ENCODE measurements around the gene STRN3.
"Not testable (repeated sequence)": the region's sequence is repeated elsewhere in the genome, so short reads cannot be mapped to it uniquely, and the experiment has no call there.

Gene STRN3

DNA sequence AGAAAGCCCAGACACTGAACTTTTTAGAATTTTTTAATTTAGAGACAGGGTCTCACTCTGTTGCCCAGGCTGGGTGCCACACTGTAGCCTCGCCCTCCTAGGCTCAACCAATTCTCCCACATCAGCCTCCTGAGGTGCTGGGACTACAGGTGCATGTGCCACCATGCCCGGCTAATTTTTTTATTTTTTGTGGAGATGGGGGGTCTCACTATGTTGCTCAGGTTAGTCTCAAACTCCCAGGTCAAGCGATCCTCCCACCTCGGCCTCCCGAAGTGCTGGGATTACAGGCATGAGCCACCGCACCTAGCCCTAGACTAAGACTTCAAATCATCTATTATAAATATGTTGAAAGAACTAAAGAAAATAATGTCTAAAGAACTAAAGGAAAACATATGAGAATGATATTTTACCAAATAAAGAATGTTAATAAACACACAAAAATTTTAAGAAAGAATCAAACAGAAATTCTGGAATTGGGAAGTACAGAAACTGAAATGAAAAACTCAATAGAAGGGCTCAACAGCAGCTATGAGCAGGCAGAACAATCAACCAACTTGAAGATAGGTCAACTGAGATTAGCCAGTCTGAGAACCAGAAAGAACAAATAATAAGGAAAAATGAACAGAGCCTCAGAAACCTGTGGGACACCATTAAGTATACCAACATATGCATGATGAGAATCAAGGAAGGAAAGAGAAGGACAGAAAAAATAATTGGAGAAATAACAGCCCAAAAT lies 27.0 kb downstream of the STRN3 start:
- no peak for DNase-seq

DNA sequence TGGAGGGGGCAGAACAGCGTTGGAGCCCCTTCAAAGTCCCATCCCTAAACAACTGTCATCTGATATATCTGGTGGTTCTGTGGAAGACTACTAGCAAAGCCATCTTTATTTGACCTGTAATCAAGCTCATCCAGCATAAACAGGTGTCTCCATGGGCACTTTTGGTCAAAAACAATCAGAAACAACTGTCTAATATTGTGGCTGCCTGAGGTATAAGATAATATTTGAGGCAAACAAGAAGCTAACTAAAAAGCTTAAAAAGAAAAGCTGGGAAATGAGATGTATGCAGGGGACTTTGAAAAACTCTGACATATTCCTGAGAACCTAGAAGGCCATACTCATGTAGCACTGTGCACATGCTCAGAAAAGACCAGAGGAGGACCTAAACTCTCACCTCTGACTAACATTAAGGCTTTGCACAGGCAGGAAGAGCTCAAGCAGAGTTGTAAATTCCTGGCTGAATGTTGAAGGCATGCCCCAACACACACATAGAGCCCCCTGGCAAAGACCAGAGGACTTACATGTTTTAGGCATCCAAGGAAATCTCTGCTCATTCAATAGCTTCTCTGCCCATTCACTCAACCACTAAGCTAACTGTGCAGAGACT lies 28.0 kb downstream of the STRN3 start:
- DNase-seq, result no peak

DNA sequence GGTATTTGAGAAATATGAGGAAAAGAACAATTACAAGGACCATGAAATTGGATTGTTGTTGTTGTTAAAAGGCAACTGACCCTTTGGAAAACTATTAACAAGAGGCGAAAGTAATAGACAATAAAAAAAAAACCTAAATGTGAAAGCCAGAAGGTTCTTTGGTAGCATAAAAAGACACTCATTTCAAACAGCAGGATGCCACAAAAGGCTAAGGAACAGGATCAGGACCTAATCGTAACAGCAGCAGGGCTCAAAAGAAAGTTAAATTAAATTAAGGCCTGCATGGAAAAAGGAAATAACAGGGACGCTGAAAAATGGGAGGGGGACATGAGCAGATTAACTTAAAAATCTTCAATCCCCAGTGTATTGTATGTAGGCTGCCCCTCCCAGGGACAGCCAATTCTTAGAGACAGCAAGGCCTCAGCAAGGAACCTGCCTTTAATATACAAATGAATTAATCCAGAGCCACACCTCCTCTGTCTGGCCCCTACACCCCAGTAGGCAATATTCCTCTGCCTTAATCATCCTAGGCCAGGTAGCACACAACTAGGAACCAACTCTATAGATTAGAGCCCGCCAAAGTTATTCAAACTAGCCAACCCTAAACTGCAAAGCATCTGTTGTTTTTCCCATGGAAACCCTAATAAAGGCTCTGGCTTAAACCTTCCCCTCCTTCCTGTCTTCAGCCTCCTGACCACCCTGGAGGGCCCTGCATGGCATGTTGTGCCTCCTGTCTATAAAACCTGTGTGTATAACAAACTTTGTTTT lies 29.1 kb downstream of the STRN3 start:
- DNase-seq, result no peak

- DNase-seq, result no peak
Measured at GRCh38 chr14:30995689-30996088, 30.5 kb downstream of the STRN3 start.

DNA sequence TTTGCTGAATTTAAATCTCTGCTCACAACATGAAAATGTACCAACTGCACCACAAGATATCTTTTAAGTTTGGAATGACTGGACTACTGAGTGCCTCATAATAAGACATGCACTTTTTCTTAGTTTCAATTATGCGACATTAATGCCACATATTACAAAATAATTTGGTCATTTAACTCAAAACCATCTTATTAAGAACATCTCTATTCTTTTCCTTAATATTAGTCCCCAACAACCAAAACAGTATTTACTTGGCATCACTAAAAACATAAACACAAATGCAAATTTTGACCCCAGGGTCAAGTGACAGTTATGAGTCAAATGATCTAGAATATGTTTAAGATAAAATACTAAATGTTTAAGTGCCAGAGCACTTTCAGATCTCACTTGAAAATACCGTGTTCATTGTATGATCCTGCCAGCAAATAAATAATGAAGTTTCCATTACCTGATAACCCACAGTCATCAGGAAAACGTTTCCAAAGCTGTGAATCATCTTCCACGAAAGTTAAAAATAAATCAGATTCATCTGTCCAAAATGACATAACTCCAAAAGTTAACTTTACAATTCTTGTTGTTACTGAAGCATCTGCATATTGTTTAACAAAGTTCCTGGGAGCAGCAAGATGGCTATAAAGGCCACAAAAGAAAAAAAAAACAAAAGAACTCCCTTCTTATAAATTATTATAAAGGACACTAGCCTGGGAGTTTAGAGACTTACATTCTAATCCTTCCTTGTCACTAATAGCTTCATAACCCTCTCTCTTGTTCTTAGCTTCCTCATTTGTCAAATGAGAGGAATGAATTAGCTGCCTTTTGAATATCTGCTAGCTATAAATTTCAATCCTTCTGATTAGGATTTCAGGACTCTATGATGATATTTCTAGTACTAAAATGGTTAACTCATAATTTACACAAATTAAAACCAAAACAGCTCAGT lies 31.2 kb downstream of the STRN3 start:
- DNase-seq, result no peak

GRCh38 chr14:30993071-30993470 lies 33.1 kb downstream of the STRN3 start:
- DNase-seq, result no peak

DNA sequence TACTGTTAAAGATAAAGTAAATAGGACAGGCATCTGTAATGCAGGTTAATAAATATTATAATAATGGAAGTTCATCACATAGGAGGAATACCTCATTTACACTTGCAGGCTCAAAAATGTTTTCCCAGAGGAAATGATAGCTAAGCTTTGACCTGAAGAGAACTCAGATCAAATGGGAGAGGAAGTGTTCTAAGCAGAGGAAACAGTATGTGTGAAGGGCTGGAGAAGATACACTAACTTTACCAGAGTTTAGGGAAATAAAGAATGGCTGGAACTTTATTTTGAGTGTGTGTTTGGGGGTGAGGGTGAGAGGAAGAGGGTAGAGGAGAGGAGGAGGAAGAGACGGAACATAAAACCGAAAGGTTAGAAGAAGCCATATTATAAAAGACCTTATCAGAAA lies 34.8 kb downstream of the STRN3 start:
- DNase-seq, result no peak

- DNase-seq, result no peak
Measured at GRCh38 chr14:30990770-30991169, 35.4 kb downstream of the STRN3 start.

DNA sequence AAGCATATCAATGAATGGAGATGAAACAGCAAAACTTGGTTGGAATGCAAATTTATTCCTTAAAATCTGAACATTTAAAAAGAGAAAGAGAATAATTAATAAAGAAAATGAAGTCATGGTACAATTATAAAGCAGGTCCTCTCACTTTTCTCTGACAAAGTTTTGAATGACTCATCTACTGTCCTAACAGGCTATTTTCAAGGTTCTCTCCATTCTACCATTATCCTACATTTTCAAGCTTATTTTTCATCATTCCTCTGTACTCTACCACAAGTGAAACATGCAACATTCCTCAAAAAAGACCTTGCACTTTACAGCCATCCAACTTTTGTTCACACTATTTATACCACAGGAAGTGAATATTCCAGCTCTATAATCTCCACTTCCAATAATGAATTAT lies 37.7 kb downstream of the STRN3 start:
- no peak for DNase-seq

- no peak for DNase-seq
Measured at GRCh38 chr14:30985796-30986195, 40.4 kb downstream of the STRN3 start.

DNA sequence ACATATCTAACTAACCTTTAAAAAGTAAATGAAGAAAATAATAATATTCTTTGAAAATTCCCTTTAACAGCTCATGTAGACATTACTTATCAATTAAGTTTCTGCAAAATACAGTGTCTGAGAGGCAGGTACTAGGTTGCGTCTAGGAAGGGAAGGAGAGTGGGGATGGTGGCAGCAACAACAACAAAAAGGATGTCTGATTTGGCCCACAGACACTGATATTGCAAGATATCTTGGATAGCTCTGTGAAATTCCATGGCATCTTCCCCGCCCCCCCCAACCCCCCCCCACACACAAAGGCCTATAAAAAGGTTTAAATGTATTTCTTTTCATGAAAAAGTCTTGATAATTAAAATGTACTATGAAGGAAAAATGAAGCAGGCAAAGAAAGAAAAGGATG lies 42.3 kb downstream of the STRN3 start:
- DNase-seq, result no peak

DNA sequence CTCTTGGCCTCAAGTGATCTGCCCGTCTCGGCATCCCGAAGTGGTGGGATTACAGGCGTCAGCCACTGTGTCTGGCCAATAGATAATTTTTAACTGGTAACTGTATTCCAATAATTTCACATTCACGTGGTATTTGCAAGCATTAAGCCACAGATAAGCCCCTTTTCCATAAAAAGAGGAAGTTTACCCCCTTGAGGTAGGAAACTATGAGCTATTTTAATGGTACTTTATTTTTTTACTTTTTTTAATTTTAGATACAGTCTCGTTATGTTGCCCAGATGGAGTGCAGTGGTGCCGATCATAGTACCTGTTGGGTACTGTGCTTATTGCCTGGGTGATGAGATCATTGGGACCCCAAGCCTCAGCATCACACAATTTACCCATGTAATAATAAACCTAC lies 43.6 kb downstream of the STRN3 start:
- DNase-seq, result no peak

DNA sequence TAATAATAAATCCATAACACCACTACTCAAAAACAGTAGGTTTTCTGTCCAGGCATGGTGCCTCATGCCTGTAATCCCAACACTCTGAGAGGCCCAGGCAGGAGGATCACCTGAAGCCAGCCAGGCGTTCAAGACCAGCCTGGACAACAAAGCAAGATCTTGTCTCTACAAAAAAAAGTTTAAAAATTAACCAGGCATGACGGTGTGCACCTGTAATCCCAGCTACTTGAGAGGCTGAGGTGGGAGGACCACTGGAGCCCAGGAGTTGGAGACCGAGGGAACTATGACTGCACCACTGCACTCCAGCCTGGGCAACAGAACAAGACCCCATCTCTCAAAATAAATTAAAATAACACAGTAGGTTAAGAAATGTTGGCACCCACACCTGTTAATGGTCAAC lies 45.2 kb downstream of the STRN3 start:
- no peak for DNase-seq

DNA sequence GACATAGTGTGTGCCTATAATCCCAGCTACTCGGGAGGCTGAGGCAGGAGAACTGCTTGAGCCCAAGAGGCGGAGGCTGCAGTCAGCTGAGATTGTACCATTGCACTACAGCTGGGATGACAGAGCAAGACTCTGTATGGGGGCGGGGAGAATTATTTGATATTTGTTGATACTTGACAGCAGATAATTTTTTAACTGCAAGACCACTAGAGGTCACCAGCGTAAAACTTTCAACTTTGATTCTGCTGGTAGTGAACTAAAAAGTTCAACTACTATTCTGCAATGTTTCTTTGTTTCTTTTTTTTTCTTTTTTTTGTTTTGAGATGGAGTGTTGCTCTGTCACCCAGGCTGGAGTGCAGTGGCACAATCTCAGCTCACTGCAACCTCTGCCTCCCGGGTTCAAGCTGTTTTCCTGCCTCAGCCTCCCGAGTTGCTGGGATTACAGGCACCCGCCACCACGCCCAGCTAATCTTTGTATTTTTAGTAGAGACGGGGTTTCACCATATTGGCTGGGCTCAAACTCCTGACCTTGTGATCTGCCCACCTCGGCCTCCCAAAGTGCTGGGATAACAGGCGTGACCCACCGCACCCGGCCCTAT lies 46.0 kb downstream of the STRN3 start:
- peak; percentile 16 for DNase-seq

GRCh38 chr14:30977752-30978151 lies 48.4 kb downstream of the STRN3 start:
- DNase-seq, result no peak

GRCh38 chr14:30974628-30975027 lies 51.6 kb downstream of the STRN3 start:
- no peak for DNase-seq

DNA sequence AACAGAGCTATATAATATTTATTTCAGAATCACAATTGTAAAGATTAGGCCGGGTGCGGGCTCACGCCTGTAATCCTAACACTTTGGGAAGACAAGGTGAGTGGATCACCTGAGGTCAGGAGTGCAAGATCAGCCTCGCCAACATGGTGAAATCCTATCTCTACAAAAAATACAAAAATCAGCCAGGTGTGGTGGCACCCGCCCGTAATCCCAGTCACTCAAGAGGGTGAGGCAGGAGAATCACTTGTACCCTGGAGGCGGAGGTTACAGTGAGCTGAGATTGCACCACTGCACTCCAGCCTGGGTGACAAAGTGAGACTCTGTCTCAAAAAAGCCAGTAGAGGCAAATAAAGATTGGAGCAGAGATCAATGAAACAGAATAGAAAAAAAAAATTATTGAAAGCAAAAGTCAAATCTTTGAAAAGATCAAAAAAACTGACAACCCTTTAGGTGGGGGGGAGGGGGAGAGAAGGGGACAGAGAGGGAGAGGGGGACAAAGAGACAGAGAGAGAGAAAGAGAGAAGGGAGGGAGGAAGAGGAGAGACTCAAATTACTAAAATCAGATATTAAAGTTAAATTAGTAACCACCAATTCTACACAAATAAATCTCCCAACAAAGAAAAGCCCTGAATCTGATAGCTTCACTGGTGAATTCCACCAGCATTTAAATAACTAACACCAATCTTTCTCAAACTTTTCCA lies 53.1 kb downstream of the STRN3 start:
- no peak for DNase-seq

GRCh38 chr14:30972036-30972732 lies 54.0 kb downstream of the STRN3 start:
- DNase-seq, result not testable (repeated sequence)

DNA sequence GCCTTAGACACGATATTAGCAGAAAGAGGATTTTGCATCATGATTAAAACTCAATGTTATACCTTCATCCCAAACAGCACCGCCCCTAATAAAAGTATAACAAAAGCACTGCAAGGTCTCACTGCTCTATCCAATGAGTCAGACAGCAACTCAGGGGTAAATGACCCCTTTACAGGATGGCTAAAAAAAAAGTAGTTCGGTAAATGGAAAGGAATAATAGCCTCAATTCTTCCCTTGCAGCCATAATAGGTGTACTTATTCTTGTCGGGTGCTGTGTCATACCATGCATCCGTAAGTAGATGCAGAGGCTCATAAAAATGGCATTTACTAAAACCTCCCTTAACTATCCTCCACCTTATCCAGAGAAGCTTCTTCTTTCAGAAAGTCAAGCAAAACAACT lies 54.6 kb downstream of the STRN3 start:
- DNase-seq, result no peak

DNA sequence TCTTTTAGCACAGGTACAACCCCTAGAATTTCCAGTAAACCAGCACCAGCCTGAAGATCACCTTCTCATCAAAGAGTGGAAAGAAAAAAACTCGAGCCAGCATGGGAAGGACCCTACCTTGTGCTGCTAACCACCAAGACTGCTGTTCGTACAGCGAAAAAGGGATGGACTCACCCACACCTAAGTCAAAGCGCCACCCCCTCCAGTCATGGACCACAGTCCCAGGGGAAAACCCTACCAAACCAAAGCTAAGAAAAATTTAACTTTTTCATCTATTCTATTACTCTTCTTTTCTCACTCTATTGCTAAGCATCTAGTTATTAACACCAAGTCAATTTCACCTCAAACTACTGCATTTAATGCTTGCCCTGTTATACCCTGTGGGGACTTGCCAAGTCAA lies 56.4 kb downstream of the STRN3 start:
- not testable (repeated sequence) for DNase-seq

Data from activated gamma-delta T cell treated with Interleukin-2 at 50 U/mL for 16 hours (primary cell).